H1 (cell line): ENCODE results near the gene MIPOL1. TPM values are rescaled to one million over a fixed set of nuclear protein-coding genes. Genes with fewer than 3 reads are reported as not detected.
A peak's percentile ranks its signal among the peaks of the same experiment; 100 is the strongest.

Experiments used
- CTCF ChIA-PET: fragments of 300-600 bp; sonication (Branson Sonifier 250); formaldehyde crosslinking; loops from one replicate; lab custom pipeline; 2021; ENCODE audit not compliant: partially characterized antibody; lab: Charles Lee
- POLR2A ChIA-PET: fragments of 300-600 bp; sonication (Branson Sonifier 250); formaldehyde crosslinking; loops from one replicate; lab custom pipeline; 2021; ENCODE audit warnings: inconsistent platforms; ENCODE audit not compliant: partially characterized antibody; lab: Charles Lee
- DNase-seq, 2 experiments: peaks; one replicate each; pipeline versions ENCODE4 v3.0.0 to v3.0.0-alpha.2; 2010 to 2022; ENCODE audit warnings: low spot score in 2 of 2, low read depth in 1 of 2, mixed read lengths in 1 of 2
- FAIRE-seq: peaks from 2 replicates; lab custom pipeline; 2011; peaks lifted over from hg19 to GRCh38; lab: Jason Lieb, UNC
- H2AFZ ChIP-seq: 2 replicates; pipeline ENCODE4 v1.8.1; 2012; ENCODE audit warnings: low read length, inconsistent platforms
- H2AK5ac ChIP-seq: 2 replicates; pipeline ENCODE4 v1.6.1; 2013; ENCODE audit warnings: low read depth, low read length
- H2BK120ac ChIP-seq: replicated peaks from 2 replicates; pipeline ENCODE3; 2013; ENCODE audit warnings: low read depth, low read length, inconsistent platforms
- H2BK12ac ChIP-seq: 2 replicates; pipeline ENCODE4 v1.6.1; 2013; ENCODE audit warnings: low read depth, low read length
- H2BK15ac ChIP-seq: 2 replicates; pipeline ENCODE4 v1.6.1; 2013; ENCODE audit warnings: low read length
- H2BK20ac ChIP-seq: 2 replicates; pipeline ENCODE4 v1.6.1; 2013; ENCODE audit warnings: low read length
- H2BK5ac ChIP-seq: 2 replicates; pipeline ENCODE4 v1.6.1; 2013; ENCODE audit warnings: low read depth, low read length
- H3K14ac ChIP-seq: 2 replicates; pipeline ENCODE4 v1.6.1; 2013; ENCODE audit warnings: inconsistent platforms; ENCODE audit not compliant: insufficient read length
- H3K18ac ChIP-seq: 2 replicates; pipeline ENCODE4 v1.6.1; 2013; ENCODE audit warnings: low read length; ENCODE audit errors: extremely low read depth
- H3K23ac ChIP-seq: 2 replicates; pipeline ENCODE4 v1.6.1; 2013; ENCODE audit warnings: inconsistent platforms; ENCODE audit not compliant: insufficient read length
- H3K23me2 ChIP-seq: 2 replicates; pipeline ENCODE4 v1.6.1; 2013; ENCODE audit warnings: low read depth, low read length
- H3K27ac ChIP-seq: 2 replicates; pipeline ENCODE4 v1.6.1; 2011; ENCODE audit warnings: low read depth, low read length, inconsistent platforms
- H3K27me3 ChIP-seq, 4 experiments: replicated peaks in 1 of 4; 1 replicate in 1 of 4; 2 replicates in 3 of 4; pipeline versions ENCODE4 v1.6.1 to v1.8.1; 2011 to 2013; ENCODE audit warnings: low read length in 3 of 4, mild to moderate bottlenecking in 3 of 4, inconsistent platforms in 2 of 4, mixed read lengths in 2 of 4, moderate library complexity in 1 of 4; ENCODE audit not compliant: control insufficient read depth in 3 of 4, insufficient read depth in 3 of 4; ENCODE audit errors: extremely low read depth in 1 of 4
- H3K36me3 ChIP-seq, 4 experiments: 2 replicates each; pipeline versions ENCODE4 v1.6.1 to v1.8.1; 2011 to 2013; ENCODE audit warnings: mild to moderate bottlenecking in 4 of 4, low read length in 3 of 4, moderate library complexity in 2 of 4, control low read depth in 1 of 4, inconsistent platforms in 1 of 4; ENCODE audit not compliant: insufficient read depth in 4 of 4, control insufficient read depth in 2 of 4
- H3K4ac ChIP-seq: replicated peaks from 2 replicates; pipeline ENCODE3; 2013; ENCODE audit warnings: low read length, low read depth, mixed read lengths, inconsistent platforms; ENCODE audit not compliant: insufficient read length
- H3K4me1 ChIP-seq, 4 experiments: replicated peaks in 1 of 4; 1 replicate in 1 of 4; 2 replicates in 3 of 4; pipeline versions ENCODE4 v1.6.1 to v1.8.1; 2011 to 2013; ENCODE audit warnings: low read length in 3 of 4, inconsistent platforms in 2 of 4, mixed read lengths in 1 of 4; ENCODE audit not compliant: insufficient read depth in 4 of 4, control insufficient read depth in 3 of 4
- H3K4me2 ChIP-seq, 2 experiments: 2 replicates each; pipeline versions ENCODE4 v1.6.1 to v1.8.1; 2011 to 2013; ENCODE audit warnings: low read depth in 2 of 2, low read length in 2 of 2, control low read depth in 1 of 2, inconsistent platforms in 1 of 2, mild to moderate bottlenecking in 1 of 2; ENCODE audit not compliant: insufficient read depth in 1 of 2
- H3K4me3 ChIP-seq, 4 experiments: fragments of 200-600, 300-600 bp in 1 of 4; sonication (generic), shearing (Covaris generic), sonication (Bioruptor Twin) in 1 of 4; 2 replicates each; pipeline versions ENCODE4 v1.5.1 to v1.8.1; 2011 to 2016; ENCODE audit warnings: low read length in 4 of 4, low read depth in 3 of 4, control low read depth in 2 of 4, inconsistent platforms in 2 of 4, mild to moderate bottlenecking in 2 of 4, mixed read lengths in 1 of 4, moderate library complexity in 1 of 4; ENCODE audit not compliant: insufficient read depth in 2 of 4; ENCODE audit errors: extremely low read depth in 1 of 4
- H3K56ac ChIP-seq: replicated peaks from 2 replicates; pipeline ENCODE3; 2013; ENCODE audit warnings: low read depth, mild to moderate bottlenecking, mixed read lengths, low read length, inconsistent platforms; ENCODE audit not compliant: insufficient read length
- H3K79me1 ChIP-seq: 2 replicates; pipeline ENCODE4 v1.6.1; 2013; ENCODE audit warnings: low read depth, low read length, control low read depth
- H3K79me2 ChIP-seq, 2 experiments: 2 replicates each; pipeline versions ENCODE4 v1.6.1 to v1.8.1; 2012 to 2013; ENCODE audit warnings: low read length in 2 of 2, mild to moderate bottlenecking in 2 of 2, inconsistent platforms in 1 of 2; ENCODE audit not compliant: insufficient read depth in 2 of 2, control insufficient read depth in 1 of 2
- H3K9ac ChIP-seq, 4 experiments: replicated peaks in 1 of 4; 1 replicate in 1 of 4; 2 replicates in 3 of 4; pipeline versions ENCODE4 v1.6.1 to v1.8.1; 2011 to 2013; ENCODE audit warnings: low read depth in 3 of 4, low read length in 3 of 4, control low read depth in 2 of 4, mild to moderate bottlenecking in 2 of 4, moderate library complexity in 2 of 4, inconsistent platforms in 1 of 4; ENCODE audit errors: extremely low read depth in 1 of 4
- H3K9me3 ChIP-seq, 2 experiments: 2 replicates each; pipeline versions ENCODE4 v1.6.1 to v1.8.1; 2012 to 2013; ENCODE audit warnings: mild to moderate bottlenecking in 2 of 2, moderate library complexity in 2 of 2, control low read depth in 1 of 2, inconsistent platforms in 1 of 2, low read depth in 1 of 2, low read length in 1 of 2, mixed read lengths in 1 of 2; ENCODE audit not compliant: insufficient read depth in 2 of 2
- H4K20me1 ChIP-seq, 2 experiments: replicated peaks in 1 of 2; 2 replicates each; pipeline versions ENCODE3 to v1.8.1; 2011 to 2013; ENCODE audit warnings: inconsistent platforms in 2 of 2, low read length in 2 of 2, mild to moderate bottlenecking in 1 of 2; ENCODE audit not compliant: insufficient read depth in 2 of 2, control insufficient read depth in 1 of 2
- H4K5ac ChIP-seq: 2 replicates; pipeline ENCODE4 v1.6.1; 2013; ENCODE audit warnings: low read length, low read depth, mixed read lengths, inconsistent platforms; ENCODE audit not compliant: insufficient read length
- H4K8ac ChIP-seq: 2 replicates; pipeline ENCODE4 v1.8.0; 2013; ENCODE audit warnings: mild to moderate bottlenecking, moderate library complexity, low read length, inconsistent platforms; ENCODE audit not compliant: insufficient read depth; ENCODE audit errors: extremely low read depth
- H4K91ac ChIP-seq: replicated peaks from 2 replicates; pipeline ENCODE3; 2013; ENCODE audit warnings: low read length, mixed read lengths, inconsistent platforms; ENCODE audit not compliant: insufficient read length
- CBX8 ChIP-seq: fragments of 300-800, 300-1000 bp; sonication (generic); IDR thresholded peaks from 2 replicates; pipeline ENCODE4 v1.7.1; 2016; ENCODE audit warnings: low read depth, low read length, borderline replicate concordance
- SP1 ChIP-seq: IDR thresholded peaks from 2 replicates; pipeline ENCODE4 v1.6.1; 2011; ENCODE audit warnings: low read depth, low read length
- WGBS, 2 experiments: shearing (Covaris generic) in 1 of 2; methylation state at CpG; one replicate each; pipeline versions ENCODE4 v1.1.6 to v1.1.7; 2013 to 2015; ENCODE audit warnings: low lambda C conversion rate in 2 of 2, mixed read lengths in 2 of 2, inconsistent platforms in 1 of 2, low coverage in 1 of 2, missing lambda C conversion rate in 1 of 2; ENCODE audit not compliant: insufficient replicate concordance in 2 of 2, insufficient coverage in 1 of 2, insufficient read length in 1 of 2; ENCODE audit errors: extremely low coverage in 1 of 2, missing lambda C conversion rate in 1 of 2; 5-methylcytosine and 5-hydroxymethylcytosine counted together
- polyA plus RNA-seq, 7 experiments: library from polyadenylated mRNA; depleted of rRNA in 3 of 7; stranded (reverse) in 5 of 7; unstranded in 2 of 7; fragments of >200 nt in 5 of 7; fragments of 200-250 nt in 2 of 7; gene quantifications; 1 replicate in 5 of 7; 2 replicates in 1 of 7; 4 replicates in 1 of 7; pipeline versions ENCODE4 v1.2.1 to v1.2.3, GENCODE V29; 2011 to 2013; ENCODE audit warnings: missing spikeins in 2 of 7, mixed read lengths in 2 of 7
- total RNA-seq: library from RNA; stranded (reverse); fragmentation: NEBNext Ultra II Directional; extraction: Animal tissue kit (Norgen Biotek cat#: 25700); gene quantifications from 2 replicates; pipeline ENCODE4 v1.2.1, GENCODE V29; 2021

Gene MIPOL1
- total and polyA plus RNA-seq, 2 of the 8 experiments (the other 6 are each of a cell fraction or from before 2014, with no cell fraction given), result 2.8 to 23.9 TPM

DNA sequence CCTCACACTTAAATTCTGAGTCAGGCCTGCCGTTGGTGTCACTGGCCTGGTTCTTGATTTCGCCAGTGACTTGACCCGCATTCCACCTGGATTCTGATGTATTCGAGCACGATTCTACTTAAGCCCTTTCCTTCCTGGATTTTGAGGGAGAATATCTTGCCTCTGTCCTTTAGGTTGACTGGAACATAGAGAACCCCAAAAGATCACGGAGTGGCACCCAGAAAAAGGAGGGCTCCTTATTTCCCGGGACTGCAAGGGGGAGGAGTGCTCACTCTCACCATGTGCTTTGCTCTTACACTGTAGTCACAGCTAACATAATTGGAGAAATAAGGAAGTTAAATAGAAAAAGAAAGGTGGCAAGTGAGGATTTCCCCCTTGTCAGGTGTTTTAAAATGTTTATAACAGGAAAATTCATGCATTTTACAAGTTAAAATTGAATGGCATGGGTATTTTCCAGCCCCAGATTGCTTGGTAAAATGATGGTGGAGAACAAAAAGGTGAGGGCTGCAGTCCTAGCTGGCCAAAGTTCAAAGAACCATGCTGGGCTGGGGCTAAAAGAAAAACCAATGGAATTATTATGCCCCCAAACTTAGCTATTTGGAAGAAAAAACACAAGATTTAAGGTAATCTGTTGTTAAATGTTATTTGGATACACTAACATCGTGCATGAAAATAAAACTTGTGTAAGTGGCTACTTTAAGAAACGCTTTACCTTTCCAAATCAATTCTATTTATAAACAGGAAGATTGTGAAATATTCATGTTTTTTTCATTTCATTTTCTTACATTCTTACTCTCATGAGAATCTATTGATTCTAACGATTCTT lies 388.4 kb downstream of the MIPOL1 start:
- Histone ChIP-seq H2BK20ac (no peak overlapping the region), H4K20me1 (peaks cover 13 to 18% of the 10 kb centered on the region in 2 experiments), H3K4me1 (peaks cover 7 to 36% (median 13%) of the 10 kb centered on the region in 4 experiments), H2BK15ac (no peak overlapping the region), H3K9me3 (no peaks in the 10 kb centered on the region), H2BK5ac (no peak overlapping the region), H3K4me3 (peak overlapping the region in 1 of 4 experiments; percentile 6; a peak in 1 of 8 replicates), H3K23ac (no peak overlapping the region), H3K4ac (no peak overlapping the region), H3K27me3 (peaks cover 60 to 100% (median 84%) of the 10 kb centered on the region in 4 experiments), H2BK12ac (peak overlapping the region; percentile 60; the same call in 1 of the 2 replicates), H3K36me3 (no peaks in the 10 kb centered on the region; a peak in 1 of 8 replicates), H4K5ac (no peak overlapping the region), H3K18ac (no peak overlapping the region), H3K27ac (no peak overlapping the region), H4K8ac (no peak overlapping the region), H2AK5ac (no peak overlapping the region), H3K79me2 (no peaks in the 10 kb centered on the region), H3K56ac (no peak overlapping the region), H4K91ac (no peak overlapping the region), H3K14ac (no peak overlapping the region), H2BK120ac (no peak overlapping the region), H3K79me1 (no peaks in the 10 kb centered on the region), H3K9ac (no peak overlapping the region), H3K23me2 (peaks cover 10% of the 10 kb centered on the region; the same call in 1 of the 2 replicates), H3K4me2 (peak overlapping the region in 1 of 2 experiments; percentile 68; a peak in 1 of 4 replicates), H2AFZ (no peak overlapping the region)
- WGBS, 2 experiments, result 9% methylated on average over 10 of the region's 10 CpGs; no CpG with 5 or more reads in 1 of the 2 experiments
- ChIA-PET POLR2A (no interaction called here), CTCF (interaction anchor here (0.9 to 5.1 kb wide), 6 partner anchors 9 to 1065 kb away, joined by 3 to 62 read pairs (median 4); partner anchors contain the start of genes FOXA1 and TTC6)
- FAIRE-seq (no peak), DNase-seq (no peak)
- 0 out of 2 replicates have a peak, but pooled peaks have one; percentile 4 for TF ChIP-seq SP1
- 0 out of 2 replicates have a peak, but pooled peaks have one; percentile 48 for TF ChIP-seq CBX8
